Neural progenitor cell (in vitro differentiated cells): ENCODE measurements around the gene ENPP6.

Experiments
- EZH2 ChIP-seq: fragments of 200-600 bp; sonication (generic); IDR thresholded peaks from 2 replicates; pipeline ENCODE4 v1.6.1; 2017; ENCODE audit warnings: antibody characterized with exemption, mild to moderate bottlenecking, moderate library complexity
- TF ChIP-seq, protein P1 (sequence below): fragments of 200-600 bp; sonication (generic); IDR thresholded peaks from 2 replicates; pipeline ENCODE4 v1.5.1; 2017; ENCODE audit warnings: antibody characterized with exemption, mild to moderate bottlenecking

DNA sequence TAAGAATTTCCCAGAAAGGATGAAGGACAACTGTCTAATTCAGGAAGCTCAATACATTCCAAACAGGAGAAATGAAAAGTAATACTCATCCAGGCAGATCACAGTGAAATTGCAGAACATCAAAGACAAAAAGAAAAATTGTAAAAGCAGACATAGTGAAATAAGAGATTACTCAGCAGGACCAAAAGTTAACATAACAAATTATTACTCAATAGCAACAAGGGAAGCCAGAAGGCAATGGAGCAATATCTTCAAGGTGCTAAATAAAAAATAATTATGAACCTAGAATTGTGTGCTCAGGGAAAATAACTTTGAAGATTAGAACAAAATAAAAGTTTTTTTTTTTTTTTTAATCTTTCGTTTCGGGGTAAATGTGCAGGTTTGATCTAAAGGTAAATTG lies 30.5 kb upstream of the ENPP6 start:
- no peak for TF ChIP-seq EZH2
- TF ChIP-seq, protein P1, sequence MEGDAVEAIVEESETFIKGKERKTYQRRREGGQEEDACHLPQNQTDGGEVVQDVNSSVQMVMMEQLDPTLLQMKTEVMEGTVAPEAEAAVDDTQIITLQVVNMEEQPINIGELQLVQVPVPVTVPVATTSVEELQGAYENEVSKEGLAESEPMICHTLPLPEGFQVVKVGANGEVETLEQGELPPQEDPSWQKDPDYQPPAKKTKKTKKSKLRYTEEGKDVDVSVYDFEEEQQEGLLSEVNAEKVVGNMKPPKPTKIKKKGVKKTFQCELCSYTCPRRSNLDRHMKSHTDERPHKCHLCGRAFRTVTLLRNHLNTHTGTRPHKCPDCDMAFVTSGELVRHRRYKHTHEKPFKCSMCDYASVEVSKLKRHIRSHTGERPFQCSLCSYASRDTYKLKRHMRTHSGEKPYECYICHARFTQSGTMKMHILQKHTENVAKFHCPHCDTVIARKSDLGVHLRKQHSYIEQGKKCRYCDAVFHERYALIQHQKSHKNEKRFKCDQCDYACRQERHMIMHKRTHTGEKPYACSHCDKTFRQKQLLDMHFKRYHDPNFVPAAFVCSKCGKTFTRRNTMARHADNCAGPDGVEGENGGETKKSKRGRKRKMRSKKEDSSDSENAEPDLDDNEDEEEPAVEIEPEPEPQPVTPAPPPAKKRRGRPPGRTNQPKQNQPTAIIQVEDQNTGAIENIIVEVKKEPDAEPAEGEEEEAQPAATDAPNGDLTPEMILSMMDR, result no peak
